Smooth muscle cell of the umbilical artery (primary cell): ENCODE results near the gene SEC22B. TPM values are rescaled to one million over a fixed set of nuclear protein-coding genes. Genes with fewer than 3 reads are reported as not detected.

Experiments
- total RNA-seq: library from RNA; depleted of rRNA; stranded (reverse); fragments of >200 nt; gene quantifications from 2 replicates; pipeline ENCODE4 v1.2.3, GENCODE V29; 2014

Gene SEC22B
- 86.4 and 93.0 TPM in 2 replicates for total RNA-seq

GRCh38 chr1:120176092-120176855 lies at the start of gene SEC22B:
SEC22B (minus strand) TSS chr1:120176520; CDS start chr1:120176381, 139 bp downstream.

Other genes starting within 250 kb of the SEC22B start
- 322 and 394 TPM in 2 replicates for gene NOTCH2, start 106.9 kb downstream of the SEC22B start, total RNA-seq
- 13.1 and 24.1 TPM in 2 replicates for gene NBPF8, start 238.5 kb upstream of the SEC22B start, total RNA-seq